ENCODE results near the gene CAMSAP2. TPM values are rescaled to one million over a fixed set of nuclear protein-coding genes. Genes with fewer than 3 reads are reported as not detected.

CAMSAP2 gene
- total RNA-seq, 1 experiment from 2014 or later, result 25.0 TPM

DNA sequence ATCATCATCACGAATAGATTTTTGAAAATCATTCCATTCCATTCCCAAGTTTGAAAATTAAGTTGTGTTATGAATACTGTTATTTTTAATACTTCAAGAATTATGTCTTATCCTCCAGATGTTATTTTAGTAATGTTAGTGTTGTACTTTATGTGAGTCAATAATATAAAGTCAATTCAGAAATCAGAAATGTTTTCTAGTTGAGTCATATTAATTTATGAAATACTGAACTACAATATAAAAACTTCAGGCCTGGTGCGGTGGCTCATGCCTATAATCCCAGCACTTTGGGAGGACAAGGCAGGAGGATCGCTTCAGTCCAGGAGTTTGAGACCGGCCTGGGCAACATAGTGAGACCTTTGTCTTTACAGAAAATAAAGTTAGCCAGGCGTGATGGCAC is 95.7 kb downstream of the CAMSAP2 start:
- H2AFZ ChIP-seq (ENCODE audit: low read depth, low read length, poor library complexity, severe bottlenecking), result no peak overlapping the region
- ATAC-seq, result no peak
- no peaks in the 10 kb centered on the region; the same call in 1 of the 2 replicates for H4K20me1 ChIP-seq (ENCODE audit: insufficient read depth)
- H3K27me3 ChIP-seq (ENCODE audit: insufficient read depth, low read length), result no peaks in the 10 kb centered on the region
- H3K27ac ChIP-seq (ENCODE audit: low read depth, low read length), result no peak overlapping the region
- no peaks in the 10 kb centered on the region; a peak in 1 of 4 replicates for H3K9me3 ChIP-seq (ENCODE audit: control insufficient read depth in 1 of 2, insufficient read depth in 1 of 2, low read depth in 1 of 2, low read length in 2 of 2)
- peaks cover 0 to 3% of the 10 kb centered on the region in 2 experiments; a peak in 1 of 4 replicates for H3K36me3 ChIP-seq (ENCODE audit: control insufficient read depth in 1 of 2, insufficient read depth in 2 of 2, low read length in 2 of 2)
- TF ChIP-seq ZFX (IDR thresholded peaks at IDR 0.05) (no peak), TCF7L2 (IDR thresholded peaks at IDR 0.05; ENCODE audit: borderline replicate concordance, extremely low read depth, insufficient read depth, insufficient read length) (no peak), SP1 (IDR thresholded peaks at IDR 0.05; ENCODE audit: low read depth) (no peak), EZH2 (IDR thresholded peaks at IDR 0.05) (no peak), SRF (IDR thresholded peaks at IDR 0.05; ENCODE audit: low read depth) (no peak), CEBPB (IDR thresholded peaks at IDR 0.05; ENCODE audit: low read depth) (no peak), POLR2A (IDR thresholded peaks at IDR 0.05; ENCODE audit: borderline replicate concordance, extremely low read depth, insufficient read depth, insufficient read length) (no peak), SIN3A (IDR thresholded peaks at IDR 0.05; ENCODE audit: low read depth) (no peak), RAD21 (IDR thresholded peaks at IDR 0.05; ENCODE audit: low read depth) (no peak), EZH2phosphoT487 (IDR thresholded peaks at IDR 0.05; ENCODE audit: borderline replicate concordance) (no peak), ELF1 (IDR thresholded peaks at IDR 0.05; ENCODE audit: borderline replicate concordance, low read depth) (no peak), POLR2AphosphoS5 (IDR thresholded peaks at IDR 0.05; ENCODE audit: low read depth, low read length) (no peak), CBX3 (IDR thresholded peaks at IDR 0.05; ENCODE audit: low read depth) (no peak), EGR1 (IDR thresholded peaks at IDR 0.05; ENCODE audit: low read depth) (no peak)
- TF ChIP-seq, protein P1, sequence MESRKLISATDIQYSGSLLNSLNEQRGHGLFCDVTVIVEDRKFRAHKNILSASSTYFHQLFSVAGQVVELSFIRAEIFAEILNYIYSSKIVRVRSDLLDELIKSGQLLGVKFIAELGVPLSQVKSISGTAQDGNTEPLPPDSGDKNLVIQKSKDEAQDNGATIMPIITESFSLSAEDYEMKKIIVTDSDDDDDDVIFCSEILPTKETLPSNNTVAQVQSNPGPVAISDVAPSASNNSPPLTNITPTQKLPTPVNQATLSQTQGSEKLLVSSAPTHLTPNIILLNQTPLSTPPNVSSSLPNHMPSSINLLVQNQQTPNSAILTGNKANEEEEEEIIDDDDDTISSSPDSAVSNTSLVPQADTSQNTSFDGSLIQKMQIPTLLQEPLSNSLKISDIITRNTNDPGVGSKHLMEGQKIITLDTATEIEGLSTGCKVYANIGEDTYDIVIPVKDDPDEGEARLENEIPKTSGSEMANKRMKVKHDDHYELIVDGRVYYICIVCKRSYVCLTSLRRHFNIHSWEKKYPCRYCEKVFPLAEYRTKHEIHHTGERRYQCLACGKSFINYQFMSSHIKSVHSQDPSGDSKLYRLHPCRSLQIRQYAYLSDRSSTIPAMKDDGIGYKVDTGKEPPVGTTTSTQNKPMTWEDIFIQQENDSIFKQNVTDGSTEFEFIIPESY (IDR thresholded peaks at IDR 0.05; ENCODE audit: extremely low read depth, insufficient replicate concordance, low read length), result no peak
- TF ChIP-seq, protein P2, sequence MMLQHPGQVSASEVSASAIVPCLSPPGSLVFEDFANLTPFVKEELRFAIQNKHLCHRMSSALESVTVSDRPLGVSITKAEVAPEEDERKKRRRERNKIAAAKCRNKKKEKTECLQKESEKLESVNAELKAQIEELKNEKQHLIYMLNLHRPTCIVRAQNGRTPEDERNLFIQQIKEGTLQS (IDR thresholded peaks at IDR 0.05), result no peak
- CTCF ChIA-PET, result no interaction called here
- H3K9ac ChIP-seq (ENCODE audit: low read length), result no peak overlapping the region
- BruUV-seq (replicated peaks), result no TSS peak
- no peaks in the 10 kb centered on the region for H3K9me2 ChIP-seq (ENCODE audit: insufficient read depth)
- DNase-seq (ENCODE audit: low read depth, low spot score), result no peak
- 0 out of 2 replicates have a peak, but pooled peaks cover 8% of the 10 kb centered on the region for H3K79me2 ChIP-seq (ENCODE audit: insufficient read depth, low read length)
- no peak overlapping the region for H3K4me2 ChIP-seq (ENCODE audit: low read length)
- H3K4me3 ChIP-seq (replicated peaks in 1 of 2; ENCODE audit: low read depth in 1 of 2, low read length in 2 of 2), result no peak overlapping the region
- no peaks in the 10 kb centered on the region for H3K4me1 ChIP-seq (ENCODE audit: control insufficient read depth in 1 of 2, insufficient read depth in 2 of 2, low read length in 2 of 2)
- RAD21 ChIA-PET (ENCODE audit: low non-redundant PET in 1 of 2, low total read pairs in 2 of 2, uncharacterized antibody in 2 of 2, unreplicated experiment in 2 of 2), result no interaction called here
- POLR2A ChIA-PET, result no interaction called here
- intact Hi-C loops (cut with micrococcal nuclease), result loop anchor here (2.0 kb wide), 1 partner anchor 212 kb away; no protein-coding TSS in a partner anchor
